ENCODE data around the gene ADAMTS7. TPM values are rescaled to one million over a fixed set of nuclear protein-coding genes. Genes with fewer than 3 reads are reported as not detected.
"Not testable (repeated sequence)": the region's sequence is repeated elsewhere in the genome, so short reads cannot be mapped to it uniquely, and the experiment has no call there.

Gene ADAMTS7
- total and polyA plus RNA-seq, 2 donors: 0.47 to 0.94 TPM

DNA sequence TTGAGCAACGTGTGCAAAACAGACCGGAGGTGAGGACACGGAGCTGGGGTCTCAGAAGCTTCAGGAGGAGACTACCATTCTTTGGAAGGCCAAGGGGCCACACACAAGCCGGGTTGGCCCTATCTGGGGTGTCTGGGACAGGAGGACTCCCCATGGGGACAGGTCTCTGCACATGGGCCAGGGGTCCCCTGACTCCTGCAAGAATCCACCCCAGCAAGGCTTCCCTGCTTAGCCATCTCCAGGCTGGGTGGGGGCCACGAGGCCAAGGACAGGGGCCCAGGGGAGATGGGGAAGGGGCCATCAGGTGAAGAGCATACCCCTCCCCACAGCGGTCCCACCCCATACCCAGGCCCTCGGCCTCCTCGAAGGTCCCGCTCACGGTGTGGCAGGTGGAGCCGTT lies 38.5 kb downstream of the ADAMTS7 start:
- no peaks in the 10 kb centered on the region for H3K9me3 ChIP-seq (ENCODE audit: control insufficient read depth in 2 of 2, insufficient read depth in 1 of 2, low read length in 1 of 2)
- no peaks in the 10 kb centered on the region for H3K4me1 ChIP-seq (ENCODE audit: control insufficient read depth in 2 of 2, insufficient read depth in 2 of 2, low read length in 2 of 2)
- no peak overlapping the region for H3K4me3 ChIP-seq (ENCODE audit: low read length in 2 of 2)
- H3K27ac ChIP-seq (ENCODE audit: low read depth in 1 of 2, low read length in 1 of 2): no peak overlapping the region
- no peaks in the 10 kb centered on the region for H3K27me3 ChIP-seq (ENCODE audit: control insufficient read depth in 2 of 2, insufficient read depth in 1 of 2, low read length in 1 of 2)
- H3K36me3 ChIP-seq (ENCODE audit: control insufficient read depth in 2 of 2, insufficient read depth in 2 of 2, low read length in 1 of 2): no peaks in the 10 kb centered on the region
- DNase-seq (ENCODE audit: low read depth in 6 of 9, low spot score in 9 of 9): no peak
- WGBS: 97% methylated on average over 10 of the region's 11 CpGs

DNA sequence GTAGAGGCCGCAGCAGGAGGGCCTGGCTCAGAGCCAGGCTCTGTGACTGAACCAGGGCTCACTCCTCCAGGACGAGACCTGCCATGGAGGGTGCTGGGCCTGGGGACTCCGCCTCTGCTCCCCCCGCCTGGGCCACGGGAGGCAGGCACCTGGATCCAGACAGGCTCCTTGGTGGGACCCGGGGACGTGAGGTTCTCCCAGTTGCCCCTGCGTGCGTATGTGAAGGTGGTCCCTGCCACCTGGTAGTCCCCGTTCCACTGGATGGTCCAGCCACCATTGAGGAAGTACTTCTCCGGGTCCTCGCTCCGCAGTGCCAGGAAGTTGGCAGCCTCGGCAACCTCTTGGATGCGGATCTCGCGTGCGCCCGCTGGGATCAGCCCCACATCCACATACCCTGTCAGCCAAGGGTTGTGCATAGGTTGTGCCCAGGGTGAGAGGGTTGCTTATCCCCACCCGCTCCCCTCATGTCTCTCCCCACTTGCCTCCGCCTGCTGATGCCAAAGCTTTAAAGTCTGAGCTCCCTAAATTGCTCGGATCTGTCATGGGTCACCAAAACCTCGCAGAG lies 39.7 kb downstream of the ADAMTS7 start:
- not testable (repeated sequence) for H3K4me3 ChIP-seq (ENCODE audit: low read length in 2 of 2); H3K27me3 ChIP-seq (ENCODE audit: control insufficient read depth in 2 of 2, insufficient read depth in 1 of 2, low read length in 1 of 2); H3K27ac ChIP-seq (ENCODE audit: low read depth in 1 of 2, low read length in 1 of 2); H3K36me3 ChIP-seq (ENCODE audit: control insufficient read depth in 2 of 2, insufficient read depth in 2 of 2, low read length in 1 of 2); H3K9me3 ChIP-seq (ENCODE audit: control insufficient read depth in 2 of 2, insufficient read depth in 1 of 2, low read length in 1 of 2); H3K4me1 ChIP-seq (ENCODE audit: control insufficient read depth in 2 of 2, insufficient read depth in 2 of 2, low read length in 2 of 2); DNase-seq (ENCODE audit: low read depth in 6 of 9, low spot score in 9 of 9)
- 97% methylated on average over 23 of the region's 23 CpGs for WGBS

GRCh38 chr15:78771020-78771419 lies 40.2 kb downstream of the ADAMTS7 start:
- H3K9me3 ChIP-seq (ENCODE audit: control insufficient read depth in 2 of 2, insufficient read depth in 1 of 2, low read length in 1 of 2); DNase-seq (ENCODE audit: low read depth in 6 of 9, low spot score in 9 of 9): not testable (repeated sequence)
- WGBS: 96% methylated on average over 9 of the region's 9 CpGs

GRCh38 chr15:78769473-78770225 lies 41.6 kb downstream of the ADAMTS7 start:
- not testable (repeated sequence) for DNase-seq (ENCODE audit: low read depth in 6 of 9, low spot score in 9 of 9); H3K27me3 ChIP-seq (ENCODE audit: control insufficient read depth in 2 of 2, insufficient read depth in 1 of 2, low read length in 1 of 2); H3K27ac ChIP-seq (ENCODE audit: low read depth in 1 of 2, low read length in 1 of 2); H3K36me3 ChIP-seq (ENCODE audit: control insufficient read depth in 2 of 2, insufficient read depth in 2 of 2, low read length in 1 of 2); H3K4me1 ChIP-seq (ENCODE audit: control insufficient read depth in 2 of 2, insufficient read depth in 2 of 2, low read length in 2 of 2); H3K9me3 ChIP-seq (ENCODE audit: control insufficient read depth in 2 of 2, insufficient read depth in 1 of 2, low read length in 1 of 2); H3K4me3 ChIP-seq (ENCODE audit: low read length in 2 of 2)
- WGBS: 81% methylated on average over 12 of the region's 12 CpGs

More at GRCh38 chr15:78771020-78771419, 40.2 kb downstream of the ADAMTS7 start:
- not testable (repeated sequence) for H3K27ac ChIP-seq (ENCODE audit: low read depth in 1 of 2, low read length in 1 of 2); H3K27me3 ChIP-seq (ENCODE audit: control insufficient read depth in 2 of 2, insufficient read depth in 1 of 2, low read length in 1 of 2); H3K36me3 ChIP-seq (ENCODE audit: control insufficient read depth in 2 of 2, insufficient read depth in 2 of 2, low read length in 1 of 2); H3K4me3 ChIP-seq (ENCODE audit: low read length in 2 of 2); H3K4me1 ChIP-seq (ENCODE audit: control insufficient read depth in 2 of 2, insufficient read depth in 2 of 2, low read length in 2 of 2)

- H3K9me3 ChIP-seq (ENCODE audit: control insufficient read depth in 2 of 2, insufficient read depth in 1 of 2, low read length in 1 of 2): no peaks in the 10 kb centered on the region
- no peak for DNase-seq (ENCODE audit: low read depth in 6 of 9, low spot score in 9 of 9)
- 94% methylated on average over 18 of the region's 18 CpGs for WGBS
Measured at GRCh38 chr15:78768531-78769408, 42.5 kb downstream of the ADAMTS7 start.

DNA sequence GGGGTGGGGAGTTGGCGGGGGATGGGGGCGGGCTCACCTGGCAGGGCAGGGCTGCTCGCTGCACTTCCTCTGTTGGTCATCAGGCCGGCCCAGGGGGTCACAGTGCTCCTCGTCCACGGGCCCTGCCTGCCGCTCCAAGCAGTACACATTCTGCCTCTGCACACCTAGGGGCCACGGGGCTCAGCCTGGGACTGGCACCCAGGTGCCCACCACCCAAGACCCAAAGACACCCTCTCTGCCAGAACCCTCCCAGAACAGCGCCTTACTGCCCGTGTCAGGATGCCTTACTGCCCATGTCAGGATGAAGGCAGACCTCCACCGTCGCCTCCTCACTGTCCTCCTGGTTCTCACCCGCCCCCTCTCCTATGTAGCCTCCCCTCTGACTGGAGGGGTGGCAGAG lies 43.2 kb downstream of the ADAMTS7 start:
- Histone ChIP-seq H3K36me3 (ENCODE audit: control insufficient read depth in 2 of 2, insufficient read depth in 2 of 2, low read length in 1 of 2) (no peaks in the 10 kb centered on the region), H3K4me3 (ENCODE audit: low read length in 2 of 2) (no peak overlapping the region), H3K27me3 (ENCODE audit: control insufficient read depth in 2 of 2, insufficient read depth in 1 of 2, low read length in 1 of 2) (no peaks in the 10 kb centered on the region), H3K9me3 (ENCODE audit: control insufficient read depth in 2 of 2, insufficient read depth in 1 of 2, low read length in 1 of 2) (no peaks in the 10 kb centered on the region), H3K27ac (ENCODE audit: low read depth in 1 of 2, low read length in 1 of 2) (no peak overlapping the region), H3K4me1 (ENCODE audit: control insufficient read depth in 2 of 2, insufficient read depth in 2 of 2, low read length in 2 of 2) (no peaks in the 10 kb centered on the region)
- DNase-seq (ENCODE audit: low read depth in 6 of 9, low spot score in 9 of 9): no peak
- WGBS: 85% methylated on average over 13 of the region's 13 CpGs

More at GRCh38 chr15:78768531-78769408, 42.5 kb downstream of the ADAMTS7 start:
- H3K36me3 ChIP-seq (ENCODE audit: control insufficient read depth in 2 of 2, insufficient read depth in 2 of 2, low read length in 1 of 2): no peaks in the 10 kb centered on the region
- no peak overlapping the region for H3K4me3 ChIP-seq (ENCODE audit: low read length in 2 of 2)
- no peak overlapping the region for H3K27ac ChIP-seq (ENCODE audit: low read depth in 1 of 2, low read length in 1 of 2)
- H3K4me1 ChIP-seq (ENCODE audit: control insufficient read depth in 2 of 2, insufficient read depth in 2 of 2, low read length in 2 of 2): no peaks in the 10 kb centered on the region
- no peaks in the 10 kb centered on the region for H3K27me3 ChIP-seq (ENCODE audit: control insufficient read depth in 2 of 2, insufficient read depth in 1 of 2, low read length in 1 of 2)

GRCh38 chr15:78767331-78767951 lies 43.8 kb downstream of the ADAMTS7 start:
- DNase-seq (ENCODE audit: low read depth in 6 of 9, low spot score in 9 of 9): no peak
- Histone ChIP-seq H3K36me3 (ENCODE audit: control insufficient read depth in 2 of 2, insufficient read depth in 2 of 2, low read length in 1 of 2) (no peaks in the 10 kb centered on the region), H3K4me3 (ENCODE audit: low read length in 2 of 2) (no peak overlapping the region), H3K27me3 (ENCODE audit: control insufficient read depth in 2 of 2, insufficient read depth in 1 of 2, low read length in 1 of 2) (no peaks in the 10 kb centered on the region), H3K4me1 (ENCODE audit: control insufficient read depth in 2 of 2, insufficient read depth in 2 of 2, low read length in 2 of 2) (no peaks in the 10 kb centered on the region), H3K9me3 (ENCODE audit: control insufficient read depth in 2 of 2, insufficient read depth in 1 of 2, low read length in 1 of 2) (no peaks in the 10 kb centered on the region), H3K27ac (ENCODE audit: low read depth in 1 of 2, low read length in 1 of 2) (no peak overlapping the region)
- 96% methylated on average over 16 of the region's 16 CpGs for WGBS

DNA sequence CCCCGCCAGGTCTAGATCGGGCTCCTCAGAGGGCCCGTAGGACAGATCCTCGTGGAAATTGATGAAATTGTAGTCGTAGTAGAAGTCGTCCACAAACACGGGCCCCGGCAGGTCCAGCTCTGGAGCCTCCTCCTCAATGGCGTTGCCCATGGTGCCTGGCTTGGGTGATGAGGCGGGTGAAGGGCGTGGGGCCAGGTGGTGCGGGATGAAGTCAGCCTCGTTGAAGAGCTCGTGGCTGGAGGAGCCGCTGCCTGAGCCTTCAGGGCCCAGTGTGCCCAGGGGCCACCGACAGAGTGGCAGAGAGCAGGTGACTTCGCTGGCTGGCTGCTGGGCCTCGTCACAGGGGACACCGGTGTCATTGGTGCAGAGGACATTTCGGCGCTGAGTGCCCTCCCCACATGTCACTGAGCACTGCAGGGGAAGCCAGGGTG lies 44.6 kb downstream of the ADAMTS7 start:
- 97% methylated on average over 21 of the region's 21 CpGs for WGBS
- not testable (repeated sequence) for H3K27me3 ChIP-seq (ENCODE audit: control insufficient read depth in 2 of 2, insufficient read depth in 1 of 2, low read length in 1 of 2); H3K36me3 ChIP-seq (ENCODE audit: control insufficient read depth in 2 of 2, insufficient read depth in 2 of 2, low read length in 1 of 2); DNase-seq (ENCODE audit: low read depth in 6 of 9, low spot score in 9 of 9); H3K4me1 ChIP-seq (ENCODE audit: control insufficient read depth in 2 of 2, insufficient read depth in 2 of 2, low read length in 2 of 2); H3K9me3 ChIP-seq (ENCODE audit: control insufficient read depth in 2 of 2, insufficient read depth in 1 of 2, low read length in 1 of 2); H3K27ac ChIP-seq (ENCODE audit: low read depth in 1 of 2, low read length in 1 of 2); H3K4me3 ChIP-seq (ENCODE audit: low read length in 2 of 2)

Data from thymus (tissue), 11 donors.